Activated T-helper 1 cell treated with Interleukin-2 at 50 U/mL for 16 hours (primary cell): Measurements from ENCODE around the gene PRXL2B.

Experiments used
- DNase-seq: peaks from one replicate; pipeline ENCODE4 v3.0.0-alpha.2; 2020; ENCODE audit warnings: low read depth

PRXL2B gene

GRCh38 chr1:2598329-2598931 is 11.9 kb downstream of the PRXL2B start:
- no peak for DNase-seq

- DNase-seq, result no peak
Measured at GRCh38 chr1:2601721-2602303, 15.2 kb downstream of the PRXL2B start.

- no peak for DNase-seq
Measured at GRCh38 chr1:2602311-2602835, 15.8 kb downstream of the PRXL2B start.

GRCh38 chr1:2602866-2603520 is 16.4 kb downstream of the PRXL2B start:
- DNase-seq, result no peak

GRCh38 chr1:2603521-2604155 is 17.1 kb downstream of the PRXL2B start:
- DNase-seq, result no peak

GRCh38 chr1:2604156-2604843 is 17.7 kb downstream of the PRXL2B start:
- no peak for DNase-seq

- DNase-seq, result no peak
Measured at GRCh38 chr1:2604844-2605508, 18.4 kb downstream of the PRXL2B start.

- no peak for DNase-seq
Measured at GRCh38 chr1:2605509-2606395, 19.2 kb downstream of the PRXL2B start.

GRCh38 chr1:2606396-2606880 is 19.9 kb downstream of the PRXL2B start:
- no peak for DNase-seq

GRCh38 chr1:2606881-2607621 is 20.5 kb downstream of the PRXL2B start:
- no peak for DNase-seq

GRCh38 chr1:2607641-2608091 is 21.1 kb downstream of the PRXL2B start:
- DNase-seq, result no peak

- no peak for DNase-seq
Measured at GRCh38 chr1:2609319-2610035, 22.9 kb downstream of the PRXL2B start.

GRCh38 chr1:2610036-2610959 is 23.7 kb downstream of the PRXL2B start:
- no peak for DNase-seq

GRCh38 chr1:2611031-2611501 is 24.5 kb downstream of the PRXL2B start:
- DNase-seq, result no peak

- DNase-seq, result no peak
Measured at GRCh38 chr1:2611621-2612437, 25.3 kb downstream of the PRXL2B start.

- no peak for DNase-seq
Measured at GRCh38 chr1:2612591-2613365, 26.2 kb downstream of the PRXL2B start.
